Suprapubic skin (tissue), 4 donors: Measurements from ENCODE around the gene ANKRD13B. TPM values are rescaled to one million over a fixed set of nuclear protein-coding genes. Genes with fewer than 3 reads are reported as not detected.
A peak's percentile ranks its signal among the peaks of the same experiment; 100 is the strongest.
"Not testable (repeated sequence)": the region's sequence is repeated elsewhere in the genome, so short reads cannot be mapped to it uniquely, and the experiment has no call there.

Source experiments
- DNase-seq, 2 donors: peaks; one replicate each; pipeline ENCODE4 v3.0.0-alpha.2; 2019; ENCODE audit warnings: low spot score in 2 of 2
- H3K27ac ChIP-seq: fragments of 200-600 bp; sonication (generic); one replicate; pipeline ENCODE4 v1.5.1; 2019
- H3K27me3 ChIP-seq: fragments of 200-600 bp; sonication (generic); one replicate; pipeline ENCODE4 v1.5.1; 2019
- H3K36me3 ChIP-seq: fragments of 200-600 bp; sonication (generic); one replicate; pipeline ENCODE4 v1.5.1; 2019
- H3K4me1 ChIP-seq: fragments of 200-600 bp; sonication (generic); one replicate; pipeline ENCODE4 v1.5.1; 2019
- H3K4me3 ChIP-seq: fragments of 200-600 bp; sonication (generic); one replicate; pipeline ENCODE4 v1.5.1; 2019; ENCODE audit warnings: mild to moderate bottlenecking
- H3K9me3 ChIP-seq: fragments of 200-600 bp; sonication (generic); one replicate; pipeline ENCODE4 v1.5.1; 2019
- EP300 ChIP-seq: sonication (generic); formaldehyde crosslinking; IDR thresholded peaks from one replicate; pipeline ENCODE4 v1.6.1; 2017; ENCODE audit warnings: antibody characterized with exemption
- POLR2A ChIP-seq, 2 donors: fragments of 450-650 bp; IDR thresholded peaks; one replicate each; pipeline ENCODE4 v1.6.1; 2017; ENCODE audit warnings: antibody characterized with exemption in 2 of 2, mild to moderate bottlenecking in 2 of 2, moderate library complexity in 2 of 2
- POLR2AphosphoS5 ChIP-seq, 3 donors: sonication (generic); formaldehyde crosslinking; IDR thresholded peaks; one replicate each; pipeline ENCODE4 v1.6.1; 2017; ENCODE audit warnings: antibody characterized with exemption in 3 of 3
- WGBS: methylation state at CpG from one replicate; pipeline ENCODE4 v1.1.5; 2018; 5-methylcytosine and 5-hydroxymethylcytosine counted together
- total RNA-seq, 4 donors: library from RNA; depleted of rRNA; stranded (reverse); fragments of >200 nt; gene quantifications; one replicate each; pipeline ENCODE4 v1.1.0, GENCODE V29; 2016
- TF ChIP-seq, protein P1 (sequence below), 2 donors: fragments of 200-600 bp in 1 of 2; fragments of 450-650 bp in 1 of 2; sonication (generic) in 1 of 2; IDR thresholded peaks; one replicate each; pipeline ENCODE4 v1.5.1; 2016 to 2019; ENCODE audit warnings: antibody characterized with exemption in 2 of 2, mild to moderate bottlenecking in 1 of 2, moderate library complexity in 1 of 2

ANKRD13B gene
- total RNA-seq, 4 donors from 2014 or later = 9.0 to 16.5 (median 10.8) TPM

DNA sequence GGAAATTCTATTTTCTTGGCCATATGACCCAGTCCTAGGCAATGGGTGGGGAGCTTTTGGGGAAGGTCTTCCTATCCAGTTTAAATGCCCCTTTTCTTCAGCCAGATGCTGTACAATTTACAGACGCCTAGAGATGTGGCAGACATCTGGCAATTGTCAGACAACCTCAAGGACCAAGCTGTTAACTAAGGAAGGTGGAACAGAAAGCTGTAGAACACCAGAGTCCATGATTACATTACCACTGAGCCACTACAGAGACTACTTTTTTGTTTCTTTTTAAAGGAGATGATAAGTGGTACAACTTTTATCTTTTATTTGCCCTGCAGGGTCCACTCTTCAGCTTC is 50.9 kb downstream of the ANKRD13B start:
- WGBS = 76% methylated on average over 1 of the region's 1 CpG
- TF ChIP-seq, protein P1, sequence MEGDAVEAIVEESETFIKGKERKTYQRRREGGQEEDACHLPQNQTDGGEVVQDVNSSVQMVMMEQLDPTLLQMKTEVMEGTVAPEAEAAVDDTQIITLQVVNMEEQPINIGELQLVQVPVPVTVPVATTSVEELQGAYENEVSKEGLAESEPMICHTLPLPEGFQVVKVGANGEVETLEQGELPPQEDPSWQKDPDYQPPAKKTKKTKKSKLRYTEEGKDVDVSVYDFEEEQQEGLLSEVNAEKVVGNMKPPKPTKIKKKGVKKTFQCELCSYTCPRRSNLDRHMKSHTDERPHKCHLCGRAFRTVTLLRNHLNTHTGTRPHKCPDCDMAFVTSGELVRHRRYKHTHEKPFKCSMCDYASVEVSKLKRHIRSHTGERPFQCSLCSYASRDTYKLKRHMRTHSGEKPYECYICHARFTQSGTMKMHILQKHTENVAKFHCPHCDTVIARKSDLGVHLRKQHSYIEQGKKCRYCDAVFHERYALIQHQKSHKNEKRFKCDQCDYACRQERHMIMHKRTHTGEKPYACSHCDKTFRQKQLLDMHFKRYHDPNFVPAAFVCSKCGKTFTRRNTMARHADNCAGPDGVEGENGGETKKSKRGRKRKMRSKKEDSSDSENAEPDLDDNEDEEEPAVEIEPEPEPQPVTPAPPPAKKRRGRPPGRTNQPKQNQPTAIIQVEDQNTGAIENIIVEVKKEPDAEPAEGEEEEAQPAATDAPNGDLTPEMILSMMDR (IDR thresholded peaks at IDR 0.05) = no peak
- no peak for TF ChIP-seq EP300
- TF ChIP-seq POLR2A (IDR thresholded peaks at IDR 0.05) = no peak
- no peak for TF ChIP-seq POLR2AphosphoS5 (IDR thresholded peaks at IDR 0.05)
- Histone ChIP-seq H3K27ac (peak overlapping the region; percentile 80), H3K4me1 (peaks cover 73% of the 10 kb centered on the region), H3K4me3 (no peak overlapping the region), H3K36me3 (peaks cover 7% of the 10 kb centered on the region), H3K9me3 (no peaks in the 10 kb centered on the region), H3K27me3 (no peaks in the 10 kb centered on the region)
- DNase-seq = no peak

DNA sequence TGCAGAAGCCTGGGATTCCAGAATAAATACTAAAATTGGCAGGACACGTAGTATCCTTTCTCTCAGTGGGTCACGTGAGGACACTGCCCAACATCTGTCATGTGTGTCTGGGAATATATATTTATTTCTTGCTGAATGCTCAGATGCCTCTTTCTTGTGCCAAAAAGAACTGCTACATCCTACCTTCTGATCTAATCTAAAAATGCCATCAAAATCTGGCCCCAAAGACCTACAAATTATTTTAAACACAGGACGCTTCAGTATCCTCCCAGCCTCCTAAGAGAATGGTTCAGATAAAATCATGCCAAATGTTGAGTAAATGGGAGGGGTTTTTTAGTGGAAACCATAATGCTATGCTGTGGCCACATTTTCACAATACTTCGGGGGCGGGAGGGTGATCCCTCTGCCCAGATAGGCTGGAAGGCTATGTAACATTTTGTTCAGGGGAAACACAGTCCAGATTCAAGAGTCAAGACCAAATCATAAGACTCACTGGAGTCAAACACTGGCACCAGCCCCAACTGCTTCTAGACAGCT is 52.7 kb downstream of the ANKRD13B start:
- Histone ChIP-seq H3K4me3 (no peak overlapping the region), H3K36me3 (peaks cover 7% of the 10 kb centered on the region), H3K27ac (peak overlapping the region; percentile 80), H3K4me1 (peaks cover 55% of the 10 kb centered on the region), H3K9me3 (no peaks in the 10 kb centered on the region), H3K27me3 (no peaks in the 10 kb centered on the region)
- WGBS = 25% methylated on average over 5 of the region's 5 CpGs
- TF ChIP-seq, protein P1 (IDR thresholded peaks at IDR 0.05) = no peak
- TF ChIP-seq EP300 (peak; percentile 24), POLR2AphosphoS5 (IDR thresholded peaks at IDR 0.05) (peak in 2 of 3 donors; percentile 5 to 74), POLR2A (IDR thresholded peaks at IDR 0.05) (no peak)
- DNase-seq = peak; percentile 88

GRCh38 chr17:29648005-29648404 is 55.1 kb downstream of the ANKRD13B start:
- H3K9me3 ChIP-seq = no peaks in the 10 kb centered on the region
- H3K27ac ChIP-seq = no peak overlapping the region
- H3K36me3 ChIP-seq = peaks cover 11% of the 10 kb centered on the region
- no peak overlapping the region for H3K4me3 ChIP-seq
- TF ChIP-seq EP300 = no peak
- TF ChIP-seq POLR2AphosphoS5 (IDR thresholded peaks at IDR 0.05) = no peak
- no peak for TF ChIP-seq POLR2A (IDR thresholded peaks at IDR 0.05)
- TF ChIP-seq, protein P1 (IDR thresholded peaks at IDR 0.05) = no peak
- H3K4me1 ChIP-seq = peaks cover 36% of the 10 kb centered on the region
- no peaks in the 10 kb centered on the region for H3K27me3 ChIP-seq
- no peak for DNase-seq
- WGBS = 93% methylated on average over 5 of the region's 5 CpGs

DNA sequence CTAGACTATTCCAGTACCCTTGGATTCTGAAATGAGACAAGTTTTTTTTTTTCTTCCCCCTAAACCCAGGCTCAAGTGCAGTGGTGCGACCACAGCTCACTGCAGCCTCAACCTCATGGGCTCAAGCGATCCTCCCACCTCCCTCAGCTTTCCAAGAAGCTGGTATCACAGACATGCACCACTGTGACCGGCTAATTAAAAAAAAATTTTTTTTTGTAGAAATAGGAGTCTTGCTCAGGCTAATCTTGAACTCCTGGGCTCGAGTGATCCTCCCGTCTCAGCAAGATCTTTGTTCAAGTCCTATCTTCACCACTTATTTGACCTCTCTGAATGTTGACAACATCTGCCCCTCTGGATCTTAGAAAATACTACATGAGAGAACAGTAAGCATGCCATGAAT is 56.4 kb downstream of the ANKRD13B start:
- Histone ChIP-seq H3K4me1 (peaks cover 24% of the 10 kb centered on the region), H3K27ac (no peak overlapping the region), H3K9me3 (no peaks in the 10 kb centered on the region), H3K27me3 (no peaks in the 10 kb centered on the region), H3K4me3 (no peak overlapping the region), H3K36me3 (peaks cover 17% of the 10 kb centered on the region)
- TF ChIP-seq EP300 = no peak
- TF ChIP-seq POLR2AphosphoS5 (IDR thresholded peaks at IDR 0.05) = no peak
- no peak for TF ChIP-seq POLR2A (IDR thresholded peaks at IDR 0.05)
- TF ChIP-seq, protein P1 (IDR thresholded peaks at IDR 0.05) = no peak
- DNase-seq = no peak
- WGBS = 97% methylated on average over 5 of the region's 5 CpGs

- DNase-seq = no peak
- peaks cover 14% of the 10 kb centered on the region for H3K4me1 ChIP-seq
- no peaks in the 10 kb centered on the region for H3K27me3 ChIP-seq
- no peak overlapping the region for H3K27ac ChIP-seq
- peaks cover 23% of the 10 kb centered on the region for H3K36me3 ChIP-seq
- H3K9me3 ChIP-seq = no peaks in the 10 kb centered on the region
- no peak overlapping the region for H3K4me3 ChIP-seq
- 94% methylated on average over 4 of the region's 4 CpGs for WGBS
- TF ChIP-seq POLR2AphosphoS5 (IDR thresholded peaks at IDR 0.05) = no peak
- no peak for TF ChIP-seq POLR2A (IDR thresholded peaks at IDR 0.05)
- no peak for TF ChIP-seq EP300
- TF ChIP-seq, protein P1 (IDR thresholded peaks at IDR 0.05) = no peak
Observed at GRCh38 chr17:29650396-29650795, 57.5 kb downstream of the ANKRD13B start.

DNA sequence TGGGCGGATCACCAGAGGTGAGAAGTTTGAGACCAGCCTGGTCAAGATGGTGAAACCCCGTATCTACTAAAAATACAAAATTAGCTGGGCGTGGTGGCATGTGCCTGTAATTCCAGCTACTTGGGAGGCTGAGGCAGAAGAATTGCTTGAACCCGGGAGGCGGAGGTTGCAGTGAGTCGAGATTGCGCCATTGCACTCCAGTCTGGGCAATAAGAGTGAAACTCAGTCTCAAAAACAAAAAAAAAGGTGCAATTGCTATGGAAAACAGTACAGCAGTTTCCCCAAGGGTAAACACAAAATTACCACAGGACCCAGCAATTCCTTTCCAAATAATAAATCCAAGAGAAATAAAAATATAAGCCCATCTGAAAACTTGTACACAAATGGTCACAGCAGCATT is 59.0 kb downstream of the ANKRD13B start:
- H3K9me3 ChIP-seq, H3K27ac ChIP-seq, DNase-seq, H3K27me3 ChIP-seq, H3K4me3 ChIP-seq, H3K4me1 ChIP-seq: not testable (repeated sequence)
- peaks cover 29% of the 10 kb centered on the region for H3K36me3 ChIP-seq
- WGBS = 90% methylated on average over 7 of the region's 7 CpGs
